DMS 273 treated with DMSO at 0.1 percent for 48 hours (cell line): ENCODE measurements around the gene PRRC2C.
"Not testable (repeated sequence)": the region's sequence is repeated elsewhere in the genome, so short reads cannot be mapped to it uniquely, and the experiment has no call there.

Experiments used
- DNase-seq: peaks from one replicate; lab custom pipeline; 2025; lab: John Stamatoyannopoulos, UW

Gene PRRC2C

DNA sequence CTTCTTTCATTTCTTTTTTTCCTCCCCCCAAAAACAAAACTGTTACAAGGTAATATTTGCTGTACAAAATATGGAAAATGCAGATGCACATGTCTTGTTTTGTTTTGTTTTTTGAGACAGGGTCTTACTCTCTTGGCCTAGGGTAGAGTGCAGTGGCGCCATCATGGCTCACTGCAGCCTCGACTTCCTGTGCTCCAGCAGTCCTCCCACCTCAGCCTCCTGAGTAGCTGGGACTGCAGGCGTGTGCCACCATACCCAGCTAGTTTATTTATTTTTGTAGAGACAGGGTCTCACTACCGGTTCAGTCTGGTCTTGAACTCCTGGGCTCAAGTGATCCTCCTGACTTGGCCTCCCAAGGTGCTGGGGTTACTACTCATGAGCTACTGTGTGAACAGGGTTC lies 15.5 kb downstream of the PRRC2C start:
- DNase-seq, result no peak

- no peak for DNase-seq
Measured at GRCh38 chr1:171501305-171502024, 16.1 kb downstream of the PRRC2C start.

GRCh38 chr1:171506525-171507304 lies 21.4 kb downstream of the PRRC2C start:
- no peak for DNase-seq

DNA sequence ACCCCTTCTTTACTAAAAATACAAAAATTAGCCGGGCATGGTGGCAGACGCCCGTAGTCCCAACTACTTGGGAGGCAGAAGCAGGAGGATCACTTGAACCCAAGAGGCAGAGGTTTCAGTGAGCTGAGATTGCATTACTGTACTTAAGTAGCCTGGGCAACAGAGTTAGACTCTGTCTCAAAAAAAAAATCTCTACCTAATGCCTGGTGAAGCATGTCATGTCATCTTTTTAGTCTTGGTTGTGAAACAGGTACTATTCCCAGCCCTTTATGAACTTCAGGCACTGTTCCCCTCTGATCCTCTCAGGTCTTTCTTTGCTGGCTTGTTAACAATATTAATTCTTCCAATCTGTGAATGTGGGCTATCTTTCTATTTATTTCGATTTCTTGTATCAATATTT lies 22.1 kb downstream of the PRRC2C start:
- no peak for DNase-seq

GRCh38 chr1:171509191-171509590 lies 23.9 kb downstream of the PRRC2C start:
- no peak for DNase-seq

DNA sequence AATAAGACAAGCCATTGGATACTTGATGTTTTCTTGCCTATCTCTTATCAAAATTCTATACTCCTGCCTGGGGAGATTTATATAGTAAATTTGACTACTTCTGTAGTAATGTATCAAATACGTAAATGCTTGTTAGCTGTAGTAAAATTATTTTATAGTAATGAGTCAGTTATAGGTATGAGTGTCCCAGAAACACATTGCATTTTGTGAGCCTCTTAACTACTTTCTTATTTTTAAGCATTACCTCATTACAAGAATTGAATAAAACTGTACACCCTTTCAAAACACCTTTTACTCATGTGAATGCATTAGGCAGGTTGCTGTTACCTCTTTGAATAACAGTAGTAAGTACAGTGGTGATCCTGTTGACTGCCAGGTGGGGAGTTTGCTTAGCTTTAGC lies 28.4 kb downstream of the PRRC2C start:
- DNase-seq, result no peak

DNA sequence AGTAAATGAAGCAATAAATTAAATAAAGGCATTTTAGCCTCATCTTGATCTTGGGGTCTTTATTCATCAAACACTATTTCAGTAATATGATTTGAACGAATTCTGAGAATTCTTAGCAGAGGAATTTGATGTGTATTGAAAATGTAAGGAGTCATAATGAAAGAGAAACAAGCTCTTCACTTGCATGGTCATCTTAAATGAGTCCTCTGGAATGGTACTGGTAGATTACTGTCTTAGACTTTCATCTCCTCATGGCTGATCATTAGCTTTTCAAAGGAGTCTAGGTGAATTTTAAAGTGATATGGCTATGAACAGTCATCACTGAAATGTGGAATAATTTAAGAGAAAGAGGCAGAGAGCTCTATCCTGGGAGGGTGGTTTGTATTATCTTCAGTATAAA lies 30.0 kb downstream of the PRRC2C start:
- DNase-seq, result no peak

GRCh38 chr1:171515741-171516140 lies 30.4 kb downstream of the PRRC2C start:
- no peak for DNase-seq

GRCh38 chr1:171521567-171521966 lies 36.2 kb downstream of the PRRC2C start:
- no peak for DNase-seq

DNA sequence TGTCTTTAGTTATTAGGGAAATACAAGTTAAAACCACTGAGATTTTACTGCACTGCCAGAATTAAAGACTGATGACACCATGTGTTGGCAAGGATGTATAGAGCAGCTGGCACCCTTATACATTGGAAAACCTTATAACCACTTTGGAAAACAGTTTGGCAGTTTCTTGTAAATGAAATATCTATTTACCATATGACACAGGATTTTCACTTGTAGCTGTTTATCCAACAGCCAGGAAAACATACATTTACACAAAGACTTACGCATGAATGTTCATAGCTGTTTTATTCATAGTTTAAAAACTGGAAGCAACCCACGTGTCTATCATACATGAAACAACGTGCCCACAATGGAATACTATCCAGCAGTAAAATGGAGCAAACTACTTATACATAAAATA lies 45.3 kb downstream of the PRRC2C start:
- DNase-seq, result no peak

GRCh38 chr1:171532520-171532919 lies 47.2 kb downstream of the PRRC2C start:
- DNase-seq, result no peak

GRCh38 chr1:171545523-171545922 lies 60.2 kb downstream of the PRRC2C start:
- DNase-seq, result no peak

- DNase-seq, result no peak
Measured at GRCh38 chr1:171550050-171550449, 64.7 kb downstream of the PRRC2C start.

DNA sequence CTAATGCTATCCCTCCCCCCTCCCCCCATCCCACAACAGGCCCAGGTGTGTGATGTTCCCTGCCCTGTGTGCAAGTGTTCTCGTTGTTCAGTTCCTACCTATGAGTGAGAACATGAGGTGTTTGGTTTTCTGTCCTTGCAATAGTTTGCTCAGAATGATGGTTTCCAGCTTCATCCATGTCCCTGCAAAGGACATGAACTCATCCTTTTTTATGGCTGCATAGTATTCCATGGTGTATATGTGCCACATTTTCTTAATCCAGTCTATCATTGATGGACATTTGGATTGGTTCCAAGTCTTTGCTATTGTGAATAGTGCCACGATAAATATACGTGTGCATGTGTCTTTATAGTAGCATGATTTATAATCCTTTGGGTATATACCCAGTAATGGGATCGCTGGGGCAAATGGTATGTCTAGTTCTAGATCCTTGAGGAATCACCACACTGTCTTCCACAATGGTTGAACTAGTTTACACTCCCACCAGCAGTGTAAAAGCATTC lies 65.3 kb downstream of the PRRC2C start:
- not testable (repeated sequence) for DNase-seq

DNA sequence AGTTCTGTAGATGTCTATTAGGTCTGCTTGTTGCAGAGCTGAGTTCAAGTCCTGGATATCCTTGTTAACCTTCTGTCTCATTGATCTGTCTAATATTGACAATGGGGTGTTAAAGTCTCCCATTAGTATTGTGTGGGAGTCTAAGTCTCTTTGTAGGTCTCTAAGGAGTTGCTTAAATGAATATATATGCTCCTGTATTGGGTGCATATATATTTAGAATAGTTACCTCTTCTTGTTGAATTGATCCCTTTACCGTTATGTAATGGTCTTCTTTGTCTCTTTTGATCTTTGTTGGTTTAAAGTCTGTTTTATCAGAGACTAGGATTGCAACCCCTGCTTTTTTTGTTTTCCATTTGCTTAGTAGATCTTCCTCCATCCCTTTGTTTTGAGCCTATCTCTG lies 68.6 kb downstream of the PRRC2C start:
- not testable (repeated sequence) for DNase-seq

- DNase-seq, result no peak
Measured at GRCh38 chr1:171563675-171564074, 78.3 kb downstream of the PRRC2C start.

GRCh38 chr1:171566467-171566866 lies 81.1 kb downstream of the PRRC2C start:
- DNase-seq, result no peak

DNA sequence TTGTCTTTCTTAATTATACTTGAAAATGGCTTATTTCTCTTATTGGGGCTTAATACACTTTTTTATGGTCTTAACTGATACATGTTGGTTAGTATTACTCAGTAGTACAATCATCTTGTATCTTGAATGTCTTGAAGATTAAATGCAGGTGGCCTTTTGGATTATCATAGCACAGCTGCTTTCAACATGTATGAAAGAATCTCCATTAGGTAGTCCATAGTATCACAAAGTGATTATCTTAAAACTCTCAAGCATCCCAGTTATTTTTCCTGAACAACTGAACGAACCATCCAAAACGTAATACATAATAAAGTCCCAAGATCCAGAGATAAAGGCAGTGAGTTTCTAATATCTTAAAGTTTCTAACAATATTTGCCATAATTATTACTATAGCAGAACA lies 85.0 kb downstream of the PRRC2C start:
- DNase-seq, result no peak

DNA sequence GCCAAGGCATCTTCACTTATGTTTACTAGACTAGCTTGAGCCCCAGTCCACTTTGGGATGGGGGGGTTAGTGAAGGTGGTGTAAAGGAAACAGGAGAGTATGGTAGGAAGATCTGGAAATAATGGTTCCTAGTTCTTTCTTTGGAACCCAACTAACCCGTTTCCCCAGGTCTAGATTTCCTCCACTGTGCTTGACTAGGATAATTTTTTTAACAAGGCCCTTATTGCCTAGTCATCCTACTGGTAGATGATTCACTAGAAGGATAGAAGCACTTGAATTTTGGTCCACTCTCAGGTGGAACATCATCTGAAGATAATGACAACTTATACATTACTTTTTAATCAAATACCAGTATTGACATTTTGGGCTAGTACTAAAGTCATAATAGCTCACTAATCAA lies 90.8 kb downstream of the PRRC2C start:
- no peak for DNase-seq

DNA sequence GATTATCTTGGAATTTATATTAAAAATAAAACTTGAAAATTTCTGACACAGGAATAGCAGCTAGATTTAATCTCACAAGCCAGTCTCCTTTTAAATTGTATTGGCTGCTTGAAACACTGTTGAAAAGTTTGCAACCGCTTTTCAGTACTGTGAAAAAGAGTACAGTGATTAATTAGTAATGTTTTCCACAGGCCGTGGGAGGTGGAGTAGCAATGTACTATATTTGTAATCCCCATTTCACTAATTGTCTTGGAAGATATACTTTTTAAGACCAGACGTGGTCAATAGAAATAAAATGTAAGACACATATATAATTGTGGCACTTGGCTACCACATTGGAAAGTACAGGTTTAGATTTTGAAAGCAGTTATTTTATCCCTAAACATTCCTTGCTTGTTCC lies 95.9 kb downstream of the PRRC2C start:
- DNase-seq, result no peak

- no peak for DNase-seq
Measured at GRCh38 chr1:171581766-171582165, 96.4 kb downstream of the PRRC2C start.

GRCh38 chr1:171582589-171582988 lies 97.3 kb downstream of the PRRC2C start:
- no peak for DNase-seq

DNA sequence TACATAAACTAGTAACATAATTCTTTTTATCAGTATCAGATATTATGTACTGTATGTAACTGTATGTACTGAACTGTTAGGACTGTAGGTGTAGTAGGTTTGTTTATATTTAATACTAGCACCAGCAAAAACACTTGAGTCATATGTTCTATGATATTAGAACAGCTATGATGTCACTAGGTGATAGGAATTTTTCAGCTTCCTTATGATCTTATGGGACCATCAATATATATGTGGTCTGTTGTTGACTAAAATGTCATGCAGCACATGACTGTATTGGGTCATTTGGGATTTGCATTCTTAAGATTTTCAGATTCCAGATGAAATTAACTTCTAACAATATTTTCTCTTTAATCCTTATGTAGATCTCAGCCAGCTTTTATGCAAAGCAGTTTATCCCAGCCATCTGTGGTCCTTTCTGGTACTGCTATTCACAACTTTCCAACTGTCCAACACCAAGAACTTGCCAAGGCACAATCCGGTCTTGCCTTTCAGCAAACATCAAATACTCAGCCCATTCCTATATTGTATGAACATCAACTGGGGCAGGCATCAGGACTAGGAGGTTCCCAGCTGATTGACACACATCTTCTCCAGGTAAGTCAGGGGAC lies 98.4 kb downstream of the PRRC2C start:
- DNase-seq, result no peak
